HG02943 (cell line): ENCODE data around the gene CEP20.

Experiments used
- ATAC-seq: cut with Tn5 transposase; IDR thresholded peaks from one replicate; pipeline ENCODE4 v1.9.1; 2021; ENCODE audit warnings: mild to moderate bottlenecking, low read depth, moderate library complexity; ENCODE audit not compliant: unreplicated experiment

Gene CEP20

GRCh38 chr16:15836074-15836473 lies 52.3 kb downstream of the CEP20 start:
- no peak for ATAC-seq

- no peak for ATAC-seq
These were observed 53.1 kb downstream of the CEP20 start for GRCh38 chr16:15835136-15835878.

DNA sequence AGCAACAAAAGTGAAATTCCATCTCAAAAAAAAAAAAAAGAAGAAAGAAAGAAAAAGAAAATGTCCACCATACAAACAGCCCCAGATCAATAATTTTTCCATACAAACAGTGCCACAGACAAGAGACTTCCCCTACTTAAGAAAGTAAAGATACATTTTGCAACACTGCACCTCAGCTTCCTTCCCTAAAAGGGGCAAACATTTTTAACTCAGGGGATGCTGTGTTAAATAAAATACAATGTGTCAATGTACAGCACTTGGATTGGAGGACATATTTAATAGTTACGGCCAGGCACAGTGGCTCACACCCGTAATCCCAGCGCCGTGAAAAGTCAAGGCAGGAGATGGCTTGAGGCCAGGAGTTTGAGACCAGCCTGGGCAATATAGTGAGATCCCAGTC lies 53.9 kb downstream of the CEP20 start:
- ATAC-seq = no peak

DNA sequence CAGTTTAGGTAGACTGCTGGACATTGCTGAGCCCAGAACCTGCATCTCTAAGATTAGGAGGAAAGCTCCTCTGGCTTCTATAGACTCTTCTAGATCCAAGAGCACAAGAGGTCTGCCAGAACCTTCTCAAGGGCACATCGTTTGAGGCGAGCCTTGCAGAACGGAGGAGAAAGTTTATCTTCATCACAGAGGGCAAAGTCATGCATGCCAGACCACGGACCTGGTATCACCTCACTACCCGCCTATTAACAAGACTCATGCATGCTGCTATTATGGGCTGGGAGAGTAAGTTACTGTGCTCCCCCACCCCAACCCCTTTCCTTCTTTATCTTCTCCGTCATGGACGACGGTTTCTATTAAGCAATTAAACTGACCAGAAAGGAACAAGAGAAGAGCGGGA lies 54.9 kb downstream of the CEP20 start:
- no peak for ATAC-seq

- no peak for ATAC-seq
These were observed 56.2 kb downstream of the CEP20 start for GRCh38 chr16:15832241-15832640.

GRCh38 chr16:15830832-15831451 lies 57.5 kb downstream of the CEP20 start:
- no peak for ATAC-seq

- no peak for ATAC-seq
These were observed 58.9 kb downstream of the CEP20 start for GRCh38 chr16:15829460-15829859.

DNA sequence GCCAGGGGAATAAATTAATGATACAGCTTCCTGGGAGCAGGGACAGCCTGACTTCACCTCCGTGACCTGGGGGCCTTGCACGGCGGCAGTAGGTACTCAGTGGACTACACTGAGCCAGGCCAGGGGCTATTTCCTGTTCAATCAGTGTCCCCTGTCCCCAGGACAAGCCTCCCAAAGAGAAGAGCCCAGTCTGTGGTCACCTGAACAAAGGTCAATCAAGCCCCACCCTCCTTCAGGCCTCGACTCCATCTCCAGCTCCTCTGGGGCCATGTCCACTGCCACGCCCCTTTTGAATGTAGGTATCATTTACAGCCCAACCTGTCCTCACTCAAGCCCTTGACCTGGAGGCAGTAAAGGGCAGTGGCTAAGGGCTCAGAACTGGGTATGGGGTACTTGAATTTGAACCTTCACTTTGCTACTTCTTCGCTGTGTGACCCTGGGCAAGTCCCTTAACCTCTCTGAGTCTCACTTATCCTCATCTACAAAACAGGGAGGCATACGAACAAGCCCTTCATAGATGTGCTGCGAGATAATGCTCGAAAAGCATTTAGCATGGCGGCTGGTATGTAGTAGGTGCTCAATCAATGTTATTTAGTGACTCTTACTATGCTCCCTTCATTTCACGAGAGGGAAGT lies 60.6 kb downstream of the CEP20 start:
- ATAC-seq = no peak

DNA sequence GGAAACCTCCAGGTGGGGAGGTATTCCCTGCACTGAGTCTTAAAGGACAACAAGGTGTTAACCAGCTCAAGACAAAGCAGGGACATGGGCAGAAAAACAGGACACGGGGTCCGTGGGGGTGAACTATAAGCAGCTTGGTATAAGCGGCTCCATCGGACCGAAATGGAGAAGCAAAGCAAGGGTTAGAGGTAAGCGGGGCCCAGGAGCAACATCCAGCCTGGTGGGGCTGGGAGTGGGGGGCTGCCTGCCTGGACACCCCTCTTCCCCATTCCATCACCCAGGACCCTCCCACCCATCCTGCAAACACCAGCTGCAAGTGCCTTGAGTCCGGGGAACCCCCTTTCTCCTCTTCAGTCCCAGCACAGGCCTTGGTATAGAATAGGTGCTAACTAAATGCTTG lies 61.1 kb downstream of the CEP20 start:
- ATAC-seq = no peak

DNA sequence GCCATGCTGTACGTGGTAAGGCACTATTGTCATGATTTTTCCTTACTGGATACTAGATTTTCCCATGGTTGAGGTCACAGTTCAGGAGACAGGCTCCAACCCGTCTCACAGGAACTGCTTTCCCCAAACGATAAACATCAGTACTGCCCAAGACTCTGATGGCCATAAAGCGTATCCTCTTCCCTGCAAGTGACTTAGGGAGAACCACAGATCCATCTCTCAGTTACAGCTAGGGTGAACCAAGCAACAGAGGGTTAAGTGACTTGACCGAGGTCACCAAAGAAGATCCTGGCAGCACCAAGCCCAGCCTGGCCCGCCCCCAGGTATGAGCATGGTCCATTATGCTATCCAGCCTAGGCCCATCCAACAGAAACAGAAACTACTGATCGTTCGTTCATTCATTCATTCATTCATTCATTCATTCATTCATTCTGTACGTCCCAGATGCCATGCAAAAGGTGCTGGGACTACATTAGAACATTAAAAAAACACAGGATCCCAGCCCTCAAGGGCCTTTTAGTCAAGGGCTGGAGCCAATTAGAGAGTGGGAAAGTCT lies 62.6 kb downstream of the CEP20 start:
- no peak for ATAC-seq

DNA sequence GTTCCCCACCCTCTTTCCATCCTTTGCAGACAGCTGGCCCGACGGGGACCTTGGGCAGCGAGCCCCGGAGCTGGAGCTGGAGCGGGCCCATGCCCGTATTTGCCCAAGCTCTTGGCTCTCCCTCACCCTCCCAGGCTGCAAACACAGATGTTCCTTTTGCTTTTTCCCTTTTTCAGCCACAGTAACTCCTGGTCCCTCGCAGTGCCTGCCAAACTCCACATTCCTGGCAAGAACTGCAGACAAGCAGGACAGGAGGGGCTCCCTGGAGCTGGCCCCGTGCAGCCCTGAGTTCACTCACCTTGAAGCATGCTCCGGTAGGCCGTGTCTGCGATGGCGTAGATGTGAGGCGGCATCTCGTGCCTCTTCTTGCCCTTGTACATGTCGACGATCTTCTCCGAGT lies 65.4 kb downstream of the CEP20 start:
- no peak for ATAC-seq

DNA sequence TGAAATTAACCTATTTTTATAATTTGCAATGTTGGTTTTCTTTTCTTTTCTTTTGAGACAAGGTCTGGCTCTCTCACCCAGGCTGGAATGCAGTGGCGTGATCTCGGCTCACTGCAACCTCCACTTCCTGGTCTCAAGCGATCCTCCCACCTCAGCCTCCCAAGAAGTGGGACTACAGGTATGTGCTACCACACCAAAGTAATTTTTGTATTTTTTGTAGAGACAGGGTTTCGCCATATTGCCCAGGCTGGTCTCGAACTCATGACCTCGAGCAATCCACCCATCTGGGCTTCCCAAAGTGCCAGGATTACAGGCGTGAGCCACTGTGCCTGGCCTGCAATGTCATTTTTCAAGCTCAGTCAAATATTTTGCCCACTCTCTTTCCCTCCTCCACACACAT lies 67.6 kb downstream of the CEP20 start:
- ATAC-seq = no peak

DNA sequence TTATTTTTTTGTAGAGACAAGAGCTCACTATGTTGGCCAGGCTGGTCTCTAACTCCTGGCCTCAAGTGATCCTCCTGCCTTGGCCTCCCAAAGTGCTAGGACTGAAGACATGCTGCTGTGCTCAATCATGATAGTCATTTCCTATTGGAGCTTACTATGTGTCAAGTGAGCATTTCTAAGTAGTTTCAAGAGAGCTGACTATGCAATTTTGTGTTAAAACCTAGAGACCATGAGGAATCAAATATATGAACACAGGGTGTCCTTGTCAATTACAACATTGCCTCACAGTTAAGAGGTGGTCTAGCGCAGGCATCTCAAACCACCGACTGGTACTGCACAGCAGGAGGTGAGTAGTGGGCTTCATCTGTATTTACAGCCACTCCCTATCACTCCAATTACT lies 69.4 kb downstream of the CEP20 start:
- ATAC-seq = no peak

DNA sequence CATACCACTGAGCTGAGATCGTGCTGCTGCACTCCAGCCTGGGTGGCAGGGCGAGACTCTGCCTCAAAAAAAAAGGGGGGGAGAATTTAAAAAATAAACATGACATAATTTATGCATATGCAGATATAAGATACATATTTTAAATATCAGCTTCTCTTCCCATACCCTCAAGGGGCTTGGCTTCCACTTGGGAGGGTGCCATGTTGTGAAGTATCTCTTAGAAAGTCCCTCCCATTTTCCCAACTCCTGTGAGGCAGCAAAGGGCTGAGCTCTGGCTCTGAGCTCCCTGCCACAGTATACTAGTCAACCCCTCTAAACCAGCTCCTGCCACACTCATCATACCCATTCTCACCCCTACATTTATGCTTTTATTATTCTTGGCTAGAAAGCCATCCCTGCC lies 71.0 kb downstream of the CEP20 start:
- ATAC-seq = no peak

DNA sequence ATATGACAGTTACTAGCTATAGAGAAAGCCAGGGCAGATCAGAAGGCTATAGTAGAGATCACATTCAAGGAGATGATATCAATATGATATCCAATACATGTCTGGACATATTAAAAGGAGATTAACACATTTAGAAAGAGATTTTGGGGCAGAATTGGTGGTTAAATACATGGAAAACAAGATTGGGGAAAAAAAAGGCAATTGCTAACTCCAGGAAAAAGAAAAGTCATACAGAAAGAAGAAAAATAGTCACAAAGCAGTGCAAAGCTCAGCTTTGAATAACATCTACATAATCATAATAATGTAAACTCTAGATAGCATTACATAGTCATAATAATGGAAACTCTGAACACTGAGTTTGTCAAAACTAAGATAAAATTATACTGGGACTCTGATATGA lies 72.2 kb downstream of the CEP20 start:
- no peak for ATAC-seq
